ENCODE measurements around the gene PTPRG.

The PTPRG gene

GRCh38 chr3:61597906-61598305 is 36.5 kb downstream of the PTPRG start:
- no peak overlapping the region for H3K27ac ChIP-seq
- TF ChIP-seq, protein P1, sequence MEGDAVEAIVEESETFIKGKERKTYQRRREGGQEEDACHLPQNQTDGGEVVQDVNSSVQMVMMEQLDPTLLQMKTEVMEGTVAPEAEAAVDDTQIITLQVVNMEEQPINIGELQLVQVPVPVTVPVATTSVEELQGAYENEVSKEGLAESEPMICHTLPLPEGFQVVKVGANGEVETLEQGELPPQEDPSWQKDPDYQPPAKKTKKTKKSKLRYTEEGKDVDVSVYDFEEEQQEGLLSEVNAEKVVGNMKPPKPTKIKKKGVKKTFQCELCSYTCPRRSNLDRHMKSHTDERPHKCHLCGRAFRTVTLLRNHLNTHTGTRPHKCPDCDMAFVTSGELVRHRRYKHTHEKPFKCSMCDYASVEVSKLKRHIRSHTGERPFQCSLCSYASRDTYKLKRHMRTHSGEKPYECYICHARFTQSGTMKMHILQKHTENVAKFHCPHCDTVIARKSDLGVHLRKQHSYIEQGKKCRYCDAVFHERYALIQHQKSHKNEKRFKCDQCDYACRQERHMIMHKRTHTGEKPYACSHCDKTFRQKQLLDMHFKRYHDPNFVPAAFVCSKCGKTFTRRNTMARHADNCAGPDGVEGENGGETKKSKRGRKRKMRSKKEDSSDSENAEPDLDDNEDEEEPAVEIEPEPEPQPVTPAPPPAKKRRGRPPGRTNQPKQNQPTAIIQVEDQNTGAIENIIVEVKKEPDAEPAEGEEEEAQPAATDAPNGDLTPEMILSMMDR (conservative IDR thresholded peaks at IDR 0.05): no peak
- TF ChIP-seq ZFX (IDR thresholded peaks at IDR 0.05): no peak

DNA sequence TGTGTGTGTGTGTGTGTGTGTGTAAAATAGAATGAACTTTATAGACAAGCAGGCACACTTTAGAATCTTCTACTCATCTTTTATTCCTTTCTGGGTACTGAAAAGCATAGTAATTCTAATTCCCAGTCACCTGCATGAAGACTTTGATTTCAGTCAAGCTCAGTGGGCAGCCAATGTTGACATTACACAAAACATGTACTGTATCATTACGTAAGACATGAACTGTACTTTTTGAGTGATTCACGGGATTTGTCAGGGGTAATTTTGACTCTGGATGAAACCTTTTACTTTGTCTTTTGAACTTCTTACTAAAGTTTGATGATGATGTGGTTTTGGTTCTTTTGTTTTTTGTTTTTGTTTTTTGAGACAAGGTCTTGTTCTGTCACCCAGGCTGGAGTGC is 38.8 kb downstream of the PTPRG start:
- no peak for TF ChIP-seq ZFX (IDR thresholded peaks at IDR 0.05)
- TF ChIP-seq, protein P1 (conservative IDR thresholded peaks at IDR 0.05): no peak
- no peak overlapping the region for H3K27ac ChIP-seq

GRCh38 chr3:61601831-61602230 is 40.5 kb downstream of the PTPRG start:
- no peak for TF ChIP-seq ZFX (IDR thresholded peaks at IDR 0.05)
- TF ChIP-seq, protein P1 (conservative IDR thresholded peaks at IDR 0.05): no peak
- H3K27ac ChIP-seq: no peak overlapping the region

DNA sequence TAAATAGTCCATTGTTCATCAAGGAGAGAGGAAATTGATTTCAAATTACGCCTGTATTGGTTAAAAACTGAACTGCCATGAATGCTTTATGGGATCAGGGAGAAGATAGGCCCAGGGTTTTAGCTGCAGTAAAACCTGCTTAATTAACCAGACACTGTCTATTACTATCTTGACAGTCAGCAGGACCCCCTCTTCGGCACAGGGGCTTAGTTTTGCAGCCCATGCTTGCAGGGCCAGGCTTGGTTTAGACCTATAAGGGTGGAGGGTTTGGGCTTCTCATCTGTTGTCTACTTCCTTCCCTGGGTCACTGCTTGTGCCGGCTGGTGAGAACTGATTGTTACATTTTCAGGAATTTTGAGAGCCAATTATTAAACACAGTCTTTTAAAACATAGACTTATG is 41.1 kb downstream of the PTPRG start:
- TF ChIP-seq ZFX (IDR thresholded peaks at IDR 0.05): no peak
- TF ChIP-seq, protein P1 (conservative IDR thresholded peaks at IDR 0.05): no peak
- H3K27ac ChIP-seq: no peak overlapping the region

DNA sequence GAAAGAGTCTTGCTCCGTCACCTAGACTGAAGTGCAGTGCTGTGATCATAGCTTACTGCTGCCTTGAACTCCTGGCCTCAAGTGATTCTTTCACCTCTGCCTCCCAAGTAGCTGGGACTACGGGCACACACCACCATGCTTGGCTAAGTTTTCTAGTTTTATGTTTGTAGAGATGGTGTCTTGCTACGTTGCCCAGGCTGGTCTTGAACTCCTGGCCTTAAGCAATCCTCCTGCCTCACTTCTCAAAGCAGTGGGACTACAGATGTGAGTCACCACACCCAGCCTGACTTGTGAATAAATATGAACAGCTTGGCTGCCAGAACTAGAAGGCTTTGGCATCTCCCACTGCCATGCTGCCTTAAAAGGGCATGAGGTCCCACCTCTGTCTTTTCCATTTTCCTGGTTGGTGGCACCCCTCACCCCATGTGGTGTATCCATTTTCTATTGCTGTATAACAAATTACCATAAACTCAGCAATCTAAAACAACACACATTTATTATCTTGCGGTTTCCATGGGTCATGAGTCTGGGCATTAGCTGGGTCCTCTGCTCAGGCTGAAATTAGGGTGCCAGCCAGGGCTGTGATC is 44.3 kb downstream of the PTPRG start:
- no peak overlapping the region for H3K27ac ChIP-seq
- TF ChIP-seq, protein P1 (conservative IDR thresholded peaks at IDR 0.05): no peak
- no peak for TF ChIP-seq ZFX (IDR thresholded peaks at IDR 0.05)

DNA sequence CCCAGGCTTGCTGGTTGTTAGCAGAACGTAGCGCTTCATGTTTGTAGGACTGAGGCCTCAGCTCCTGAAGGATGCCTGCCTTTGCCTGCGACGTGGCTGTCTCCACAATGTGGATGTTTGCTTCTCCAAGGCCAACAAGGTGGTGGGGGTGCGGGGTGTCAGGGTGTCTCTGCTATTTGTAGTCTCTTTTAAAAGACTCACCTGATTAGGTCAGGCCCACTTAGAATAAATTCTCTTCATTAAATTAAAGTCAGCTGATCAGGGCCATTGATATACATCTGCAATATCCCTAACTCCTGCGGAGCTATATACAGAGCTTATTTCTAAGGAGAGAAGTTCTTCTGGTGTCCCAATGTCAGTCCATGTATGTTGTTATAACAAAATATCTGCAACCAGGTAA is 44.8 kb downstream of the PTPRG start:
- H3K27ac ChIP-seq: no peak overlapping the region
- TF ChIP-seq ZFX (IDR thresholded peaks at IDR 0.05): no peak
- TF ChIP-seq, protein P1 (conservative IDR thresholded peaks at IDR 0.05): no peak

DNA sequence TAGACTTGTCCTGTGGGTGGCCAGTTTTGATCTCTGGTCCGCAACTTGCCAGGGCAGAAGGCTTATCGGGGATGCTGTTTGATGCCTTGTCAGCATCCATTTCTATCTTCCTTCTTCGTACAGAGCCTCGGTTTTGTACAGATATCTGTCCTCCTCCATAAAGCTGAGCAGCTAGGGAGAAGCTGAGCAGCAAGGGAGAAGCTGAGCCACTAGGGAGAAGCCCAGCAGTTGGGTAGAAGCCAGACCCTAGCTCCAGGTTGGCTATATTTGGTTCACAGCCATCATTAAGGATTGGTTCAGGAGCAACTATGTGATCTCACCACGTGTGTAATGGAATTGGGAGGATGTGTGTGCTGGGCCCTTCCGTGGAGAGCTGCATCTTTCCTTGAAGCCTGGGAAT is 46.7 kb downstream of the PTPRG start:
- TF ChIP-seq ZFX (IDR thresholded peaks at IDR 0.05): no peak
- TF ChIP-seq, protein P1 (conservative IDR thresholded peaks at IDR 0.05): no peak
- H3K27ac ChIP-seq: no peak overlapping the region
